Glutamatergic neuron (in vitro differentiated cells): ENCODE results near the gene ZSWIM4. TPM values are rescaled to one million over a fixed set of nuclear protein-coding genes. Genes with fewer than 3 reads are reported as not detected.

Experiments
- DNase-seq: peaks from one replicate; pipeline ENCODE4 v3.0.0; 2022
- H3K27ac Mint-ChIP-seq: one replicate; pipeline ENCODE4 v1.8.0; 2020; ENCODE audit warnings: mild to moderate bottlenecking, mixed read lengths, inconsistent platforms; ENCODE audit not compliant: unreplicated experiment
- H3K27me3 Mint-ChIP-seq: one replicate; pipeline ENCODE4 v1.8.0; 2020; ENCODE audit warnings: mild to moderate bottlenecking, moderate library complexity, mixed read lengths, inconsistent platforms; ENCODE audit not compliant: unreplicated experiment
- H3K36me3 Mint-ChIP-seq: one replicate; pipeline ENCODE4 v1.8.0; 2020; ENCODE audit warnings: mild to moderate bottlenecking, mixed read lengths, inconsistent platforms; ENCODE audit not compliant: unreplicated experiment
- H3K4me1 Mint-ChIP-seq: one replicate; pipeline ENCODE4 v1.8.0; 2020; ENCODE audit warnings: mild to moderate bottlenecking, low read depth, mixed read lengths, inconsistent platforms; ENCODE audit not compliant: unreplicated experiment
- H3K4me3 Mint-ChIP-seq: one replicate; pipeline ENCODE4 v1.8.0; 2020; ENCODE audit warnings: mild to moderate bottlenecking, mixed read lengths, inconsistent platforms; ENCODE audit not compliant: unreplicated experiment
- H3K9me3 Mint-ChIP-seq: one replicate; pipeline ENCODE4 v1.8.0; 2020; ENCODE audit warnings: mild to moderate bottlenecking, moderate library complexity, mixed read lengths, inconsistent platforms; ENCODE audit not compliant: unreplicated experiment
- CTCF ChIP-seq: fragments of 200-600 bp; sonication (generic); IDR thresholded peaks from one replicate; pipeline ENCODE4 v1.5.0; 2021; ENCODE audit not compliant: partially characterized antibody, unreplicated experiment
- microRNA-seq: library from miRNA; unstranded; fragments of <30 nt; microRNA quantifications from one replicate; pipeline ENCODE4, GENCODE V29; 2020; ENCODE audit not compliant: unreplicated experiment
- total RNA-seq: library from RNA; stranded (reverse); fragmentation: NEBNext Ultra II Directional; extraction: Animal tissue kit (Norgen Biotek cat#: 25700); gene quantifications from one replicate; pipeline ENCODE4 v1.2.1, GENCODE V29; 2021; ENCODE audit not compliant: unreplicated experiment

The ZSWIM4 gene
- total RNA-seq, 1 donor from 2014 or later: 46.0 TPM

- Mint-ChIP-seq H3K27me3 (peaks cover 7% of the 10 kb centered on the region), H3K9me3 (peaks cover 2% of the 10 kb centered on the region), H3K4me3 (no peak overlapping the region), H3K36me3 (no peaks in the 10 kb centered on the region), H3K27ac (no peak overlapping the region), H3K4me1 (peaks cover 6% of the 10 kb centered on the region)
- TF ChIP-seq CTCF: peak; percentile 91
- peak; percentile 99 for DNase-seq
Measured at GRCh38 chr19:13880059-13881043, 85.1 kb downstream of the ZSWIM4 start.

GRCh38 chr19:13881251-13881691, 86.0 kb downstream of the ZSWIM4 start:
- no peak for TF ChIP-seq CTCF
- H3K4me1 Mint-ChIP-seq: peaks cover 6% of the 10 kb centered on the region
- H3K36me3 Mint-ChIP-seq: no peaks in the 10 kb centered on the region
- H3K9me3 Mint-ChIP-seq: peaks cover 2% of the 10 kb centered on the region
- H3K27ac Mint-ChIP-seq: peak overlapping the region; percentile 12
- H3K27me3 Mint-ChIP-seq: peaks cover 4% of the 10 kb centered on the region
- H3K4me3 Mint-ChIP-seq: no peak overlapping the region
- DNase-seq: no peak

Small RNAs within 50 kb of the gene (microRNA-seq; reads per million reads assigned to microRNA genes)
- gene MIR181C: 163 reads per million, percentile 79 among the genes with 10 or more reads in this experiment
- gene MIR181D: 471 reads per million, percentile 85 among the genes with 10 or more reads in this experiment

Other genes with a start within 250 kb of the ZSWIM4 start
- 21.9 TPM for gene MRI1, start 30.9 kb upstream of the ZSWIM4 start, total RNA-seq
- 68.3 TPM for gene C19orf53, start 21.0 kb upstream of the ZSWIM4 start, total RNA-seq
- not detected for gene NANOS3, start 81.7 kb downstream of the ZSWIM4 start, total RNA-seq
- 4.6 TPM for gene BRME1, start 110.7 kb downstream of the ZSWIM4 start, total RNA-seq
- 56.3 TPM for gene CC2D1A, start 110.8 kb downstream of the ZSWIM4 start, total RNA-seq
- gene PODNL1, start 143.0 kb downstream of the ZSWIM4 start, total RNA-seq: 8.9 TPM
- gene DCAF15, start 157.1 kb downstream of the ZSWIM4 start, total RNA-seq: 84.4 TPM
- gene RFX1, start 210.9 kb downstream of the ZSWIM4 start, total RNA-seq: 9.4 TPM
- gene RLN3, start 232.7 kb downstream of the ZSWIM4 start, total RNA-seq: not detected
- not detected for gene IL27RA, start 236.3 kb downstream of the ZSWIM4 start, total RNA-seq